Astrocyte (in vitro differentiated cells and primary cell): Measurements from ENCODE around the gene CST9L. TPM values are rescaled to one million over a fixed set of nuclear protein-coding genes. Genes with fewer than 3 reads are reported as not detected.

Experiments
- DNase-seq: peaks from one replicate; pipeline ENCODE4 v3.0.0-alpha.2; 2010; ENCODE audit warnings: low read depth
- FAIRE-seq: peaks from 2 replicates; lab custom pipeline; 2011; peaks lifted over from hg19 to GRCh38; lab: Jason Lieb, UNC
- H2AFZ ChIP-seq: 2 replicates; pipeline ENCODE4 v1.6.0; 2012; ENCODE audit warnings: low read depth, low read length, inconsistent platforms
- H3K27ac ChIP-seq: 2 replicates; pipeline ENCODE4 v1.5.1; 2011; ENCODE audit warnings: low read depth, low read length, inconsistent platforms
- H3K27me3 ChIP-seq: 2 replicates; pipeline ENCODE4 v1.6.0; 2011; ENCODE audit warnings: low read length, inconsistent platforms; ENCODE audit not compliant: insufficient read depth
- H3K36me3 ChIP-seq: 2 replicates; pipeline ENCODE4 v1.5.1; 2011; ENCODE audit warnings: low read length, inconsistent platforms; ENCODE audit not compliant: insufficient read depth
- H3K4me1 ChIP-seq: 2 replicates; pipeline ENCODE4 v1.5.1; 2011; ENCODE audit warnings: low read length, inconsistent platforms; ENCODE audit not compliant: insufficient read depth
- H3K4me2 ChIP-seq: 2 replicates; pipeline ENCODE4 v1.6.0; 2012; ENCODE audit warnings: low read length, inconsistent platforms
- H3K4me3 ChIP-seq: 2 replicates; pipeline ENCODE4 v1.5.1; 2011; ENCODE audit warnings: low read depth, mild to moderate bottlenecking, low read length, inconsistent platforms; ENCODE audit not compliant: insufficient read depth
- H3K79me2 ChIP-seq: 2 replicates; pipeline ENCODE4 v1.6.0; 2012; ENCODE audit warnings: mild to moderate bottlenecking, low read length, inconsistent platforms; ENCODE audit not compliant: insufficient read depth
- H3K9ac ChIP-seq: 2 replicates; pipeline ENCODE4 v1.6.0; 2012; ENCODE audit warnings: mild to moderate bottlenecking, low read length, inconsistent platforms
- H3K9me3 ChIP-seq: 2 replicates; pipeline ENCODE4 v1.5.1; 2012; ENCODE audit warnings: low read depth, mild to moderate bottlenecking, low read length, inconsistent platforms; ENCODE audit not compliant: insufficient read depth
- H4K20me1 ChIP-seq: 2 replicates; pipeline ENCODE4 v1.6.0; 2012; ENCODE audit warnings: low read length, inconsistent platforms; ENCODE audit not compliant: insufficient read depth
- H3K27ac Mint-ChIP-seq: one replicate; pipeline ENCODE4 v1.8.0; 2021; ENCODE audit warnings: mild to moderate bottlenecking, mixed read lengths; ENCODE audit not compliant: unreplicated experiment
- H3K27me3 Mint-ChIP-seq: one replicate; pipeline ENCODE4 v1.8.0; 2021; ENCODE audit warnings: low read depth, mixed read lengths; ENCODE audit not compliant: unreplicated experiment
- H3K36me3 Mint-ChIP-seq: one replicate; pipeline ENCODE4 v1.8.0; 2021; ENCODE audit warnings: low read depth, mixed read lengths; ENCODE audit not compliant: unreplicated experiment
- H3K4me1 Mint-ChIP-seq: one replicate; pipeline ENCODE4 v1.8.0; 2021; ENCODE audit warnings: low read depth, mixed read lengths; ENCODE audit not compliant: unreplicated experiment
- H3K4me3 Mint-ChIP-seq: one replicate; pipeline ENCODE4 v1.8.0; 2021; ENCODE audit warnings: mild to moderate bottlenecking, moderate library complexity, mixed read lengths; ENCODE audit not compliant: unreplicated experiment
- H3K9me3 Mint-ChIP-seq: one replicate; pipeline ENCODE4 v1.8.0; 2021; ENCODE audit warnings: mild to moderate bottlenecking, mixed read lengths; ENCODE audit not compliant: unreplicated experiment
- CTCF ChIP-seq: IDR thresholded peaks from 2 replicates; pipeline ENCODE4 v1.5.1; 2011; ENCODE audit warnings: low read depth, mild to moderate bottlenecking, inconsistent platforms, low read length, moderate library complexity; ENCODE audit not compliant: insufficient read depth
- EZH2 ChIP-seq: IDR thresholded peaks from 2 replicates; pipeline ENCODE4 v1.6.1; 2012; ENCODE audit warnings: mild to moderate bottlenecking, low read length, inconsistent platforms; ENCODE audit not compliant: insufficient read depth
- total RNA-seq: library from RNA; stranded (reverse); gene quantifications from 2 replicates; pipeline ENCODE4 v1.2.1, GENCODE V29; 2021

The CST9L gene
- total RNA-seq, 1 donor from 2014 or later, result not detected

GRCh38 chr20:23586735-23587525 lies 18.6 kb upstream of the CST9L start:
- Histone ChIP-seq H4K20me1 (no peaks in the 10 kb centered on the region), H3K9me3 (no peaks in the 10 kb centered on the region), H2AFZ (no peak overlapping the region), H3K36me3 (no peaks in the 10 kb centered on the region), H3K4me2 (no peak overlapping the region), H3K27ac (no peak overlapping the region), H3K4me1 (no peaks in the 10 kb centered on the region), H3K27me3 (no peaks in the 10 kb centered on the region), H3K4me3 (no peak overlapping the region), H3K79me2 (no peaks in the 10 kb centered on the region), H3K9ac (no peak overlapping the region)
- peaks cover 5% of the 10 kb centered on the region for H3K9me3 Mint-ChIP-seq
- H3K27me3 Mint-ChIP-seq, result peaks cover 2% of the 10 kb centered on the region
- FAIRE-seq (no peak), DNase-seq (no peak)
- peaks cover 5% of the 10 kb centered on the region for H3K4me1 Mint-ChIP-seq
- H3K4me3 Mint-ChIP-seq, result no peak overlapping the region
- no peak for TF ChIP-seq CTCF
- TF ChIP-seq EZH2, result no peak
- no peak overlapping the region for H3K27ac Mint-ChIP-seq
- no peaks in the 10 kb centered on the region for H3K36me3 Mint-ChIP-seq

- Histone ChIP-seq H3K4me2 (no peak overlapping the region), H2AFZ (no peak overlapping the region), H3K79me2 (no peaks in the 10 kb centered on the region), H3K27ac (no peak overlapping the region), H3K4me3 (no peak overlapping the region), H4K20me1 (no peaks in the 10 kb centered on the region), H3K27me3 (no peaks in the 10 kb centered on the region), H3K9ac (no peak overlapping the region), H3K36me3 (no peaks in the 10 kb centered on the region), H3K4me1 (no peaks in the 10 kb centered on the region), H3K9me3 (no peaks in the 10 kb centered on the region)
- no peak overlapping the region for H3K4me3 Mint-ChIP-seq
- no peak overlapping the region for H3K27ac Mint-ChIP-seq
- peaks cover 5% of the 10 kb centered on the region for H3K4me1 Mint-ChIP-seq
- TF ChIP-seq EZH2 (no peak), CTCF (no peak)
- no peaks in the 10 kb centered on the region for H3K36me3 Mint-ChIP-seq
- peaks cover 2% of the 10 kb centered on the region for H3K27me3 Mint-ChIP-seq
- peaks cover 8% of the 10 kb centered on the region for H3K9me3 Mint-ChIP-seq
- FAIRE-seq (no peak), DNase-seq (no peak)
Observed at GRCh38 chr20:23585808-23586734, 17.8 kb upstream of the CST9L start.
